HG02798 (cell line): ENCODE data around the gene C1orf174.

ENCODE experiments used
- ATAC-seq: cut with Tn5 transposase; IDR thresholded peaks from one replicate; pipeline ENCODE4 v1.9.1; 2021; ENCODE audit warnings: mild to moderate bottlenecking; ENCODE audit not compliant: unreplicated experiment, poor library complexity

Gene C1orf174

GRCh38 chr1:3880429-3881192 lies 19.5 kb downstream of the C1orf174 start:
- ATAC-seq: no peak

GRCh38 chr1:3879787-3880428 lies 20.2 kb downstream of the C1orf174 start:
- no peak for ATAC-seq

DNA sequence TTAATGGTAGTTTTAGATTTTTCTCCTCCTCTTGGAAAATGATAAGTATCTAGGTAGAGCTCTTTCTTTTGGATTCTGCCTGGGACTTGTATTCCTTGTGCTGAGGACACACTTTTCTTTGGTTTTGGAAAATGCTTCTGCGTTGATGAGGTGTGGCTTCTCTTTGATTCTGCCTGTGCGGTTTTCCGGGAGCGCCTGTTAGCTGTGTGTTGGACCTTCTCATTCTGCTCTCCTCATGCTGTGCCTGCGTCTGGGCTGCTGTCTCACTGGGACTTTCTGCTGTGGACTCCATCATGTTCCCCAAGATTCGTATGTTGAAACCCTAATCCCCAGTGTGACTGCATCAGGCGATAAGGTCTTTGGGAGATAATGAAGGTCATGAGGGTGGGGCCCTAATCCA lies 21.0 kb downstream of the C1orf174 start:
- no peak for ATAC-seq

GRCh38 chr1:3876716-3877115 lies 23.4 kb downstream of the C1orf174 start:
- no peak for ATAC-seq

- no peak for ATAC-seq
These were observed 25.3 kb downstream of the C1orf174 start for GRCh38 chr1:3874736-3875135.

- no peak for ATAC-seq
These were observed 27.5 kb downstream of the C1orf174 start for GRCh38 chr1:3872546-3872945.

DNA sequence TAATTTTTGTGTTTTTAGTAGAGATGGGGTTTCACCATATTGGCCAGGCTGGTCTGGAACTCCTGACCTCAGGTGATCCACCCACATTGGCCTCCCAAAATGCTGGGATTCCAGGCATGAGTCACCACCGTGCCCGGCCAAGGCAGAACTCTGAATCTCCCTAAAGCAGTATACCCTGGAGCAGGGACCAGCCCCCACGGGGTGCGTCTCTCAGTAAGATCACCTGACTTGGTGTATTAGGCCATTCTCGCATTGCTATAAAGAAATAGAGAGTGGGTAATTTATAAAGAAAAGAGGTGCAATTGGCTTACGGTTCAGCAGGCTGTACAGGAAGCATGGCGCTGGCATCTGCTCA lies 28.6 kb downstream of the C1orf174 start:
- ATAC-seq: no peak

DNA sequence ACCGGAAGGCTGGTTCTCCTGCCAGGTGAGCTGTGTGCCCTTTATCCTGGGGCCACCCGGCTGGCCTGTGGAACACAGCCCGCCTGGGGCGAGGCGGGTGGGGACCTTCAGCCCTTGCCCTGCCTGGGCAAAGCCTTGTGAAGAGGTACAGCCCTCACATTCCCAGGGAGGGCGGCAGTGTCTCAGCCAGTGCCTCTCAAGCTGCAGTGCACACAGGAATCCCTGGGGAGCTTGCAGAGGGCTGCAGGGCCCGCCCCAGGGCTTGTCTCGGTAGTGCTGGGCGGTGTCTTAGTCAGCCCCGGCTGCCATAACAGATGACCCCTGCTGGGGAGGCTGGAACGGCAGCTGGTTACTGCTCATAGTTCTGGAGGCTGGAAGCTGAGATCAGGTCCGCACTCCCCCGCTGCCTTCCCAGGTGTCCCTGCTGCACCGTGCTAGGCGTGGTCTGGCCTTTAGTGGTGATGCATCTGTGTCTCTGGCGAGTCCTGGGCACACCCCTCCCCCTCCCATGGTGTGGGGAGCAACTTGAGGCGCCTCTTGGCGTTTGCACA lies 30.2 kb downstream of the C1orf174 start:
- no peak for ATAC-seq

DNA sequence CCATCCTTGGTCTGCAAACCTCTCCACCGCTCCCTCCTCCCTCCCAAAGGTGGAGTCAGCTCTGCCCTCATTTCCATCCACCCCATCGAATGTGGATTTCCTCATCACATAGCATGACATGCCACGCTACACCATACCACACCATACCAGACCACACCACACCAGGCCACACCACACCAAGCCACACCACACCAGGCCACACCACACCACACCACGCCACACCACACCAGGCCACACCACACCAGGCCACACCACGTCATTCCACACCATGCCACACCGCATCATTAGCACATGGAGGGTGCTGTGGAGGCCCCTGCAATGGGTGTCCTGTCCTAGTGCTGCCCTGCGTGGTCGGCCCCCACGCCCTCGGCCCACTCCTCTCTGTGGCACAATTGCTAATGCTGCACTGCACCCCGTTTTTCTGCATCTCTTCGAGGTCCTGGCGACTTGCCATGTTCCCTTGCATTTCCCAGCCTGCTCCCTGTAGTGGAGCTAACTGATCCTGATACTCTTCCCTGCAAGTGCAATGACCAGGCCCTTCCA lies 31.5 kb downstream of the C1orf174 start:
- no peak for ATAC-seq

- no peak for ATAC-seq
These were observed 34.4 kb downstream of the C1orf174 start for GRCh38 chr1:3865606-3866160.

- no peak for ATAC-seq
These were observed 35.2 kb downstream of the C1orf174 start for GRCh38 chr1:3864884-3865283.

DNA sequence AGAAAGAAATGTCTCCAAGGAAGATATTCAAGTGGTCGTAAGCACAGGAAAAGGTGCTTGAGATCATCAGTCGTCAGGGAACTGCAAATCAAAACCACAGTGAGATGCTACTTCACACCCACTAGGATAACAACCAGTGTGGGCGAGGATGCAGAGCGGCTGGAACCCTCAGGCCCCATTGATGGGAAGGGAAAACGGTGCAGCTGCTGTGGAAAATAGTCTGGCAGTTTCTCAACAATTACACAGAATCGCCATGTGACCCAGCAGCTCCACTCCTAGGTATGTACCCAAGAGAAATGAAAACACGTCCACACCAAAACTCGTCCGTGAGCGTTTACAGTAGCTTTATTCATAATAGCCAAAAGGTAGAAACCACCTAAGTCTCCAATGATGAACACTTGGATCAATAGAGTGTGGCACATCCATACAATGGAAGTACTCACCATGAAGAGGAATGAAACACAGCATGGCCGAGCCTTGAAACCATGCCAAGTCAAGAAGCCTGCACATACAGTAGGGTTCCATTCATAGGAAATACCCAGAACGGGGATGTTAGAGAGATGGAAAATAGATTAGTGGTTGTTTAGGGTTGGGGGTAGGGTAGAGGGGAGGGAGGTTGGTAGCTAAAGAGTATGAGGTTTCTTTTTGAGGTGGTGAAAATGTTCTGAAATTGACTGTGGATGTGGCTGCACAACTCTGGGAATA lies 36.7 kb downstream of the C1orf174 start:
- no peak for ATAC-seq

- no peak for ATAC-seq
These were observed 41.7 kb downstream of the C1orf174 start for GRCh38 chr1:3858231-3858981.

DNA sequence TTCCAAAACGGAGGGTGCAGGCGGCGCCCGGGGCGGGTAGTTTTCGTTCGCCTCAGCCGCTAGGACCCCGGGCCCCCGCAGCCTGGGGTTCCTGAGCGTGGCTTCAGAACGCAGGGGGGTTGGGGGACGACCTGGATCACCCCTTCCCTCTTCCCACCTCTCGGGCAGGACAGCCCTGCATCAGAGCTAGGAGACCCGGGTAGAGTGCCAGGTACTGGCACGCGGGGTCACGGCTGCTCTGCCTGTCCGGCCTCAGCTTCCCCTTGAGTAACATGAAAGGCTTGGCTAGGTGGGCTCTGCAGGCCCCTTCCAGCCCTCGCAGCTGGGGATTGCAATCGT lies 42.3 kb downstream of the C1orf174 start:
- ATAC-seq: no peak

DNA sequence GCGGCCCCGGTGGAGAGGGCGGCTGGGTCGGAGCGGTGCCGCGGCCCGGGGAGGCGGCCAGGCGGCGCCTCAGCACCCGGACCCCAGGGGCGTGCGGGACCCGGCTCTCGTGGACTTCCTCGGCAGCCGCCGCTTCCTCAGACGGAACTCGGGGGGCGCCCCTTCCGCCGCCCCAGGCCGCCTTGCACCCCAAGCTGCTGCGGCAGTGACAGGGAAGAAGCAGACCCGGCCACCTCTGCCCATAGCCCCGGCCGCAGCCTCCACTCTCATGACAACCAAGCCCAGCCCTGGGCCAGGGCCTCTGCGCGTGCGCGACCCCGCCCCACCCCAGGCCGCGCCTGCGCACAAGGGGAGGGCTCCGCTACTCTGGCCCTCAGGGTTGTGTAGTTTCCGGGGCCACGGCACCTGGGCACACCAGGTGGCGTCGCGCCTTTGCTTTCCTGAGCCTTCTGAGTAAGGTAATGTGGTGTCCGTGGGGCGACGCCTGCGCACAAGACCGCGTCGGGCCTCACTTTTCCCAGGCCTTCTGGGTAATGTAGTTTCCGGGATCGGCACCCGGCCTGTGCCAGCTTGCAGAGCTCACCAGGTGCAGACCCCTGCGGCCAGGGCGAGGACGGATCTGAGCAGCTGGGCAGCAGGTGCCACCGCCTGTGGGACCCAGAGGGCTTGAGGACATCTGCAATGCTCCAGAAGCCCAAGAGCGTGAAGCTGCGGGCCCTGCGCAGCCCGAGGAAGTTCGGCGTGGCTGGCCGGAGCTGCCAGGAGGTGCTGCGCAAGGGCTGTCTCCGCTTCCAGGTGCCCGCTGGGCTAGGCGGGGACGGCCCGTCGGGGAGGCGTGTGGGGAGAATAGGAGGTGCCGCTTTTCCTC lies 42.9 kb downstream of the C1orf174 start, which contains the start of the genes CEP104 and DFFB:
CEP104 (minus strand) TSS at position 289 of the 868 bp plus-strand sequence. CDS start 4,804 bp downstream, outside the sequence.
DFFB (plus strand) TSS at position 554 of the 868 bp plus-strand sequence; CDS start at position 682, 128 bp downstream.
- ATAC-seq: peak; percentile 97

DNA sequence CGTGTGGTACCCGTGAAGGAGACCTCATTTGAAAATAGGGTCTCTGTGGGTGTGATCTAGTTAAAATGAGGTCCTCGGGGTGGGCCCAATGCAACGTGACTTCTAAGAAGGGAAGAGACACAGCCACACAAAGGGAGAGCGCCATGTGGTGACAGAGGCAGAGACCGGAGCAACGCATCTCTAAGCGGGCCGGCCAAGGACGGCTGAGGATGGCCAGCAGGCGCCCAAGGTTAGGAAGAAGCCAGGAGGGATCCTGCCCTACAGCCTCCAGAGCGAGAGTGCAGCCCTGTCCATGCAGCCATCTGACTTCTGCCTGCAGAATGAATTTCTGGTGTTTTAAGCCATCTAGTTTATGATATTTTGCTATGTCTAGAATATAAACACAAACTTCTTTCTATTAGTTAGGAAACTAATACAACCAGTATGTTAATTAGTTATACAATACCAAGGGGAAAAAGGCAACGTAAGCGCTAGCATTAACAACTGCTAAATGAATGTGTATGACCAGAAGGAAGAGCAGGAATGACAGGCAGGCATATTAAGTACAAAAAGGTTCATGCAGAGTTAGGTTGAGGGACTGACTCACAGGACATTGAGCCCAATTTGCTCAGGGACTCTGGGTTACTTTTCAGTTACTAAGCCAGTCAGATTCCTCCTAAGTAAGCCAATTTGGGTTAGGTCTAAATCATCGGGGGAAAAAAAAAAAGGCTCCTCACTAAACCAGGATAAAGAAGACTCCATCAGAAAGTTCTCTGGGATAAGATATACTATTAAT lies 47.2 kb downstream of the C1orf174 start:
- no peak for ATAC-seq

DNA sequence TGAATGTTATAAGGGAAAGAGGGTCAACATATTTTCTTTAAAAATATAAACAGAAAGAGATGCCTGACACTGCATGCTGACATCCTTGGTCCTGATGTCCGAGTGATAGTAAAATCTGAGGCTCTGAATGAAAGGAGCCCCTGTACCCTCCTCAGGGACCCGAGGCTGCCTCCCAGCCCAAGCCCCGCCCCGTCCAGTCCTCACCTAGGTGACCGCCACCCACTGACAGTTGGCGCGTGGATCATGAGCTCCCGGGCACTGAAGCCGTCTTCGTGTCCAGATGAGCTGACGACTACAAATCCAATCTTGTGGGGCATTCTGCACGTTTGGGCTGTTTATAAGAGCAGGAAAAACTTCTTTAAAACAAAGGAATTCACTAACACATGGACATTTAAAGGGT lies 48.0 kb downstream of the C1orf174 start:
- no peak for ATAC-seq

GRCh38 chr1:3851292-3851691 lies 48.8 kb downstream of the C1orf174 start:
- no peak for ATAC-seq
